ENCODE data around the gene RNASE4.

GRCh38 chr14:20657216-20658211, 26.8 kb upstream of the RNASE4 start:
- TF ChIP-seq POLR2A (IDR thresholded peaks at IDR 0.05) = no peak
- no peak for TF ChIP-seq POLR2AphosphoS5 (IDR thresholded peaks at IDR 0.05)
- no peak for TF ChIP-seq CTCF (IDR thresholded peaks at IDR 0.05)

Measured in upper lobe of left lung (tissue), 4 donors.